GM21447 (cell line): ENCODE measurements around the gene FTO.
A peak's percentile ranks its signal among the peaks of the same experiment; 100 is the strongest.

ENCODE experiments used
- ATAC-seq: cut with Tn5 transposase; IDR thresholded peaks from one replicate; pipeline ENCODE4 v1.9.1; 2021; ENCODE audit not compliant: unreplicated experiment

The FTO gene

GRCh38 chr16:53894686-53895085 lies 190.7 kb downstream of the FTO start:
- ATAC-seq, result no peak

GRCh38 chr16:53895433-53895832 lies 191.5 kb downstream of the FTO start:
- ATAC-seq, result no peak

GRCh38 chr16:53895851-53896250 lies 191.9 kb downstream of the FTO start:
- ATAC-seq, result no peak

- no peak for ATAC-seq
Observed at GRCh38 chr16:53896722-53897121, 192.8 kb downstream of the FTO start.

- no peak for ATAC-seq
Observed at GRCh38 chr16:53898993-53899392, 195.0 kb downstream of the FTO start.

- no peak for ATAC-seq
Observed at GRCh38 chr16:53899431-53899830, 195.5 kb downstream of the FTO start.

GRCh38 chr16:53900667-53901066 lies 196.7 kb downstream of the FTO start:
- no peak for ATAC-seq

- no peak for ATAC-seq
Observed at GRCh38 chr16:53901408-53901807, 197.5 kb downstream of the FTO start.

GRCh38 chr16:53904533-53904932 lies 200.6 kb downstream of the FTO start:
- no peak for ATAC-seq

- ATAC-seq, result no peak
Observed at GRCh38 chr16:53905028-53905427, 201.1 kb downstream of the FTO start.

- no peak for ATAC-seq
Observed at GRCh38 chr16:53908731-53909130, 204.8 kb downstream of the FTO start.

- no peak for ATAC-seq
Observed at GRCh38 chr16:53910990-53911389, 207.0 kb downstream of the FTO start.

GRCh38 chr16:53911513-53911912 lies 207.6 kb downstream of the FTO start:
- ATAC-seq, result no peak

- ATAC-seq, result peak; percentile 55
Observed at GRCh38 chr16:53912155-53912554, 208.2 kb downstream of the FTO start.

- ATAC-seq, result no peak
Observed at GRCh38 chr16:53913099-53913870, 209.3 kb downstream of the FTO start.

GRCh38 chr16:53913920-53914319 lies 210.0 kb downstream of the FTO start:
- ATAC-seq, result no peak

- ATAC-seq, result no peak
Observed at GRCh38 chr16:53914736-53915135, 210.8 kb downstream of the FTO start.

- no peak for ATAC-seq
Observed at GRCh38 chr16:53915452-53916160, 211.7 kb downstream of the FTO start.

- ATAC-seq, result no peak
Observed at GRCh38 chr16:53920988-53921387, 217.0 kb downstream of the FTO start.

GRCh38 chr16:53922067-53922806 lies 218.3 kb downstream of the FTO start:
- no peak for ATAC-seq

- no peak for ATAC-seq
Observed at GRCh38 chr16:53922807-53923571, 219.0 kb downstream of the FTO start.
